Measurements from ENCODE around the gene OPRL1.

The OPRL1 gene

DNA sequence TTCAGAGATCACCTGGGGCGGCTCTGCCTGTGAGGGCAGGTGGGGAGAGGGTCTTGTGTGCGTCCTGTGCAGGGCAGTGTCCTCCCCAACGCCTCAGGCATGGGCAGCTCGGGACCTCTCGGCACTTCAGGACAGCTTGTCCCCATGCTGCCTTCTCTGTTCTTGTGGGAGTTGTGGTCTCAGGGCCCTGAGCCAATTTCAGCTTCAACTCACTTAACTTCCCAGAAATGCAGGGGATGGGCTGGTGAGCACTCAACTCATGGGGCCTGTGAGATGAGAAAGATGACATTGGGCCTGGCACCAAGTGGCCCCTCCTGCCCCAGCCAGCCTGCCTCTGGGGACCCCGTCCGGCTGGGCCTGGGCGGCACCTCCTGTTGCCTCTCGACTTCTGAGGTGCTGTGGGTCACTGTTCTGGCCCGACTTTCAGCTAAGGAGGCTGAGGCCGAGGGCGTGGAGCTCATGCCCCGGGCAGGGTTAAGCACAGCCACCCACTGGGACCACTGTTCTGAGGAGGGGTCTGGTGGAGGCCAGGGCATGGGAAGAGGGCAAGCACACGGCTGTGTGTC lies 7.3 kb upstream of the OPRL1 start:
- peak; percentile 44 for DNase-seq

DNA sequence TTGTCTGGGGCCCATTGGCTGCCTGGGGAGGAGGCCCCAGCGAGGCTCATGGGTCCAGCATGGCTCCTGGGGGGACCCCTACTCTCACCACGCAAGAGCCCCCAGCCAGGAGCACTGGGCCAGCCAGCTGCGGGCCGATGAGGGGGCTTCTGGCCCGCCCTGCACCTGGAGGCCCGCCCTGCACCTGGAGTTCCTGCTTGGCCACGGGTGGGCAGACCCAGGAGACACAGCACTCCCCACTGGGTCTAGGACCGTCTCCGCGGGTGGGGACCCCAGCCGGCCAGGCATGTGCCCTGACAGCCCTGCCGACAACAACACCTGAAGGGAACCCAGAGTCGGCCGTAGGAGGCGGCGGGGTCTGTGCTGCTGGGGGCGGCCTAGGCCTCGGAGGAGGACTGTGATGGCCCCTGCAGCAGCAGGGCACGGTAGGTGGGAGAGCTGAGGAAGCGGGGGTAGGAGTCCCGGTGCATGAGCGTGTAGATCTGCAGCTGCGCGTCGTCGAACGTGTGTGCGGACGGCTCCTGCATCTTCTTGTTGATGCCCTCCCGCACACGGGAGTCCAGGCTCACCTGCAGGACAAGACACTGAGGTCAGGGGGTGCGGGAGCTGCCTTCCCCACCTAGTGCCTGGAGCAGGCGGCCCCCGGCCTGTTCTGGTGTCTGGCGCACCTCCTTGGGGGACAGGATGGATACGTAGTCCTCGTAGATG lies 6.3 kb upstream of the OPRL1 start:
- DNase-seq = no peak

DNA sequence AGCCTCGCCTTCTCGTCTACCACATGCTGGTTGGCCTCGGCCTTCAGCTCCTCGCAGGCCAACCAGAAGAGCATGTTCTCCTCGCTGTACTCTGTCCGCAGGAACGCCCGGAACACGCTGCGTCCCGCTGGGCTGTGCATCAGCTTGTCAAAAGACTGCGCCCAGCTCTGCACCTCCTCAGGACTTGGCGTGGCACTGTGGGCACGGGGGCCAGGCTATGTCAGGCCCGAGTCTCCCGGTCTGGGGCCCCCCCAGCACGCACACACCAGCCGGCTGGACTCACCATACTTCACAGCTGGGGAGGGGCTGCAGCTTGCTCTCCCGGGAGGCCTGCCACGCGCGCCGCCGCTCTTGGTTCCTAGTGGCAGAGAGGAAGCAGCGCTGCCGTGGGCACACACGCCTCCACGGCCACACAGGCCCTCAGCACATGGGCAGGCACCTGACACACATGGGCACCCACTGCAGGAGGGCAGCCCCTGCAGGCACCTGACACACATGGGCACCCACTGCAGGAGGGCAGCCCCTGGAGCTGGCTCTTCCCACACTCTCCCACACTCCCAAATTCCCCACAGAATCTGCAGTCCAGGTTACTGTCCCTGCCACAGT lies 5.6 kb upstream of the OPRL1 start:
- no peak for DNase-seq

DNA sequence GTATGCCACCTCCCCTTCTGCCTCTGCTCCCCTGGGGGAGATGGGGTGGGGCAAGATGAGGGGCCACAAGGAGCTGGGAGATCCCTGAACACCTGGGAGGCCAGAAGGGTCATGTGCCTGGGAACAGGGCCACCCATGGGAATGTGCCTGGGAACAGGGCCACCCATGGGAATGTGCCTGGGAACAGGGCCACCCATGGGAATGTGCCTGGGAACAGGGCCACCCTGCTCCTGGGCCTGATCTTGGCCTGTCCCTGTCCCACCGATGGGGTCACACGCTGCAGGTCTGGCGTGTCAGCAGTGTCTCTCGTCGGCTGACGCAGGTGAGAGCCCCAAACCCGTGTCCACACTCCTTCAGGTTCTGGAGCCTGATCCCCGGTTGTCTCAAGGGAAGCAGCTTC lies 4.9 kb upstream of the OPRL1 start:
- DNase-seq = no peak

DNA sequence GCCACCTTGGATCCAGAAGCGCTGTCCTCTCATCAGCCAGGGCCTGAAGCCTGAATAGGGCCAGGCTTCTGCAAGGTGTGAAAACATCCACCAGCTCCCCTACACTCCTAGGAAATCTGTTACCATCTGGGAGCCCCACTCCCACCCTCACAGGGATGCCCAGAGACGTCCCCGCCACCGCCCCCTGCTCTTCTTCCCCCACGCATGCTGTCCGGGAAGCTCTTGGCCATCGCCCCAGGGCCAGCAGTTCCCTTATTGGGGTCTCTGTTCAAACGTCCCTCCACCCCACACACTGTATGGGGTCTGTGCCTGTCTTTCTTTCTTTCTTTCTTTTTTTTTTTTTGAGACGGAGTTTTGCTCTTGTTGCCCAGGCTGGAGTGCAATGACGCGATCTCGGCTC lies 4.3 kb upstream of the OPRL1 start:
- no peak for DNase-seq

DNA sequence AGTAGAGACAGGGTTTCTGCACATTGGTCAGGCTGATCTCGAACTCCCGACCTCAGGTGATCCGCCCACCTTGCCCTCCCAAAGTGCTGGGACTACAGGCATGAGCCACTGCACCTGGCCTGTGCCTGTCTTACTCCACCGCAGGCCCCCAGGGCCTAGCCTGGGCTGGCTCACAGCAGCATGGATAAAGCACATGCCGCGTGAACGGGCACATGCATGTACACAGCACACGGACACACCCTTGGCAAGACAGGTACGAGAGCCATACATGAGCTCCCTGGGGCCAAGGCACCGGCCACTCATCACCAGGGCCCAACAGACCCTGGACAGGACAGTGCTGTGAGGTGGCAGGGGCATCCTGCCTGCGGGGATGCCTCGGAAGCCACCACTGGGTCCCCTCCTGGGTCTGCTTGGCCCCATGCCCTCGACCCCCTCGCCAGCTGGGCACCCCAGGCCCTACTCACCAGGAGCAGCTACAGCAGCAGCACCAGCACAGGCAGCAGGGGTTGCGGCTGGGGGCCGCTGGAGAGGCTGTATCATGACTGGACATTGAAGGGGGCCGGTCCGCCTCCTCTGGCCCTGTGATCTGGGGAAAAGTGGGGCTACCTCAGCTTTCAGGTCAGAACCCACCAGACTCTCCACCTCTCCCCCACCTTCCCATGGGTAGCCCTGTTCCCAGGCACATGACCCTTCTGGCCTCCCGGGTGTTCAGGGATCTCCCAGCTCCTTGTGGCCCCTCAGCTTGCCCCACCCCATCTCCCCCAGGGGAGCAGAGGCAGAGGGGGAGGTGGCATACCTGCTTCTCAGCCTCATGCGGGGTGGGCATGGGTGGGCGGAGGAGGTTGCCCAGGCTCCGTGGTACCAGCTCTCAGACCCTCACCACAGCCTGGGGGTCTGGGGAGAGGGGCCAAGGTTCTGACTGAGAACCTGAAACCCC lies 3.6 kb upstream of the OPRL1 start:
- DNase-seq = no peak

DNA sequence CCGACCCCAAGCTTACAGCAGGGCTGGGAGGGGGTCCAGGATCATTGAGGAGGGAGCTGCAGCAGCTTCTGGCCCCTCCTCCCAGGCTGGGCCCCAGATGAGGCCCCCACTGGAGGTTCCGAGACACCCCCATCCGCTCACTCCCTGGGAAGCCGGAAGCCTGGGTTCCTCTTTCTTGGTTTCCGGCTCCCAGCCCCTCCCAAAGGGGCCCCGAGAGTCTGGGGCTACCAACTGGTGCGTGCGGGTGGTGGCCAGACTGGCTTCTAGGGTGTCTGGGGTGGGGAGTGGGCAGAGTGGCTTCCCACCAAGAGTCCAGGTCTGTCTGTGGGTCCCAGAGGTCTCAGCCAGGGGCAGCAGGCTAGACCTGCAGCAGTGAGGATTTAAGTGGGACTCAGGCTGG lies 2.8 kb upstream of the OPRL1 start:
- DNase-seq = peak; percentile 76

DNA sequence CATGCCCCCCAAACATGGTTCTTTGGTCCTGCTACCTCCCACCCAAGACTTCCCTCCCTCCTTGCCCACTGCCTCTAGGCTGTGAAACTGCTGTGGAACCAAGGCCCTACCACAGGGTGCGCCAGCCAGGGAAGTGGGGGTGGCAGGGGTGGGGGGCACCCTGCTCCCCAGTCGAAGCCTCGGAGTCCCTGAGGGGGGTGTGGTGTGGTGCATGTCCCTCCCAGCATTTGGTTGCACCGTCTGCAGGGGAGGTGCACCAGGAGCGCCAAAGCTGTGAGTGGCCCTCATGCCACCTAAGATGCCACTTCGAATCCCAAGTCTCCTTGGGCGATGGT lies 2.4 kb upstream of the OPRL1 start:
- no peak for DNase-seq

DNA sequence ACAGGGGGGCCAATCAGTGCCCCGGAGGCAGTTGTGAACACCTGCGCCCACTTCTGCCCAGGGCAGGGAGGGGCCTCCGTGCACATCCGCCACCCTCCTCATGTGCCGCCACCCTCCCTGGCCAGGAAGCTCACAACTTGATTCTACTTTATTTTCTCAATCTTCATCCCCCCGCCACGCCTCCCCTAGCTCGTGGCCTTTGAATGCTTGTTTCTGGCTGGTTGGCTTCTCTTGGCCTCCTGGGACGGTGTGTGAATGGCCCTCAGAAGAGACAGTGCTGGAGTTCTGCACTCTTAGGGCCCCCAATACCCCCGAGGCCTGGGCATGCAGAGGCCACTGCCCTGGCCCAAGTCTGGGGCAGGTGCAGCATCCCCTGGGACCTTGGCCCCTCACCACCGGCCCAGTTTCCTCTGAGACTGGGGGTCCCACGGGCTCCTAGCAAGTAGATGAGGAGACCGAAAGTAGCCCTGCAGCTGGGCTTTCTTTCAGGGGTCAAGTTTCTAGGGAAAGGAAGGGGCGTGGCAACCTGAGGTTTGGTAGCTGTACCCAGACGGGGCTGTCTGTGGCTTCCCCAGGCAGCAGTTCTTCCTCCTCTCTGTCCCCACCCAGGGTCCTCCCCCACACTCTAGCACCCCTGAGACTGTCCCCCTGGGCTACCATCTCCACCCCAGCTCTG lies 1.9 kb upstream of the OPRL1 start:
- peak; percentile 79 for DNase-seq

DNA sequence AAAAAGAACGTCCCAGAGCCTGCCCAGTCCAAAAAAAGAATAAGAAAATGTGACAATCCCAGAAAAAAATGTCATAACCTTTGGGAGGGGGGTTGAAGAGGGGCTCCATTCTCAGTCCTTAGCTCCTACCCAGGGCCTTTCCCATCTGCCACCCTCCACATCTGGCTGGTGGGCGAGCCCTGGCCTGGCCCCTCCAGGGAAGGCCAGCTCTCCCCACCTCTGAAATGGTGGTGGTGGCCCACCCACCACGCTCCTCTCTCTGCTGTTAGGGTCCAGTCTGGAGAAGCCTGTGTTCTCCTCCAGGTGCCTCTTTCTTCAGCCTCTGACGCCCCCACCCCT lies 979 bp upstream of the OPRL1 start:
- no peak for DNase-seq

DNA sequence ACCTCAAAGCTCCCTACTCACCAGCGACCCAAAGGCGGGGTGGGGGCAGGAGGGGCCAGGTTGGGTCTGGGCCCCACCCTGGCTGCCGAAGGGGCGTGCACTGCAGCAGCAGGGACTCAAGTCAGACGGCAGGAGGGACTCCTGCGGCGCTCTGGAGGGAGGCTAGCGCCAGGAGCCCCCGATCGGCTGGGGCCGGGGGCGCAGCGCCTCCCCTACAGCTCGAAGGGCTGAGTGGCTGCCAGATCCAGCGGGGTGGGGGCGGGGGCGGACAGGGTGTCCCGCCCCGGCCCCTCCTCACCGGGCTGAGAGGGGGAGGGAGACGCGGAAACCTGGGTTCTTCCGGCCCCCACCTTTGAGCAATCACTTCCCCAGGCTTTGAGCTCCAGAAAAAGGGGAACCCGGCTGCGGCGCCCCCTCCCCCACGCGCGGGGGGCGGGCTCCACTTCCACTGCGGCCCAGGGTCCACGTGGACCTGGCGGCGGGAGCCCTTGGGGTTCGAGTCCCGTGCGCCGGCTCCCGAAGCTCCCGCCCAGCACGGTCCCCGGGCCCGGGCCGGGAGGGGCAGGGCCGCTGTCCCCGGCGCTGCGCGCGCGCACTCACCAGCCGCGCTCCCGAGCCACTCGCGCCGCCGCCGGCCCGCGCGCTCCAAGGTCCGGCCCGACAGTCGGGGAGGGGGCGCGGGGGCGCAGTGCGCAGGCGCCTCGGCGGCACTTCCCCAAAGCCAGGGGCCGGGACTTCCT lies 439 bp upstream of the OPRL1 start, which contains the start of gene RGS19:
Gene RGS19 (minus strand): TSS at position 246 of the 740 bp plus-strand sequence. CDS start 2,632 bp downstream, outside the sequence.
- peak; percentile 73 for DNase-seq

DNA sequence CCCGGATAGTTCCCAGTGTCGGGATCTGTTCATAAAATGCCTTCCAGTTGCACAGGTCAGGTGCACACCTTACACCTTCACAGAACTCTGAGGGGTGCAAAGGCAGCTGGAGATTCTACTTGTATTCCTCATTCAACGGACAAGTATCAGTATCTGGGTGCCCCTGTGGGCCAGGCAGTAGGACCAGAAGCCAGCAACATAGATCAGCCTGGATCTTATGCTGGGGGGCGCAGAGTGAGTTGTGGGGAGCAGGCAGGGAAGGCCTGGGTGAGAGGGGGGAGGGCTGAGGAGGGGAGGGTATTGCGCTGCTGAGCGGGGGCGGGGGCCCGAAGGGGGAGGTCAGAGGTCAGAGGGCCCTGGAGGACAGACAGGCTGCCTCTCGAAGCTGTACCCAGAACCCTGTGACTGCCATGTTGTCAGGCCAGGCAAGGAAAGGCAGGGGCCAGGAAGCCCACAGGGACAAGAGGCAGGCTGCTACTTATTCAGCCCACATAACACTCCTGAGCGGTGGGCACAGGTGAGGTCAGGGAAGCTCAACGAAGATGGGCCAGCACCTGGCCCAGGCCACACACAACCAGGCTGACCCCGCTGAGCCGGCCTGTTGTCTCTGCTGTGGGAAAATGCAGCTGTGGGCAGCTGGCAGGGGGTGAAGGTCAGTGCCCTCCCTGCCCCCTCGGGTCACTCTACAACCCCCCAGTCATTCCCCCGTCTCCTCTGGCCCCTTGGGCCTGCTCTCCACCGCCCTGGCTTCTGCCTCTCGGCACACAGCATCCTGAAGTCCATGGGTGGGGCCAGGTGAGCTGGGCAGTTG lies 1.1 kb downstream of the OPRL1 start:
- no peak for DNase-seq

DNA sequence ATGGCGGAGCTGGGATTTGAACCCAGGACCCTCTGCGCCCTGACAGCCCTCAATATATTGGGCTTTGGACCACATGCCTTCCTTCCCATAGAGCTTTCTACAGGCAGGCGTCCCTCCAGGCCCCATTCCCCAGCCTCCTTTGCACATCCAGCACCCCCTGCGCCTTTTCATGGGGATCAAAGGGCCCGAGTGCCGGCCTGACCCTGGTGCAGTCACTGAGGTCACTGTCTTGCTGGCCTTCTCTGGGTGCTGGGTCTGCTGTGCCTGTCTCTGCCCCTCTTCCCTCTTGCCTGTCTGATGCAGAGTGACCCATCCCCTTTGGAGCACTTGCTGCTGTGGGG lies 1.7 kb downstream of the OPRL1 start:
- no peak for DNase-seq

DNA sequence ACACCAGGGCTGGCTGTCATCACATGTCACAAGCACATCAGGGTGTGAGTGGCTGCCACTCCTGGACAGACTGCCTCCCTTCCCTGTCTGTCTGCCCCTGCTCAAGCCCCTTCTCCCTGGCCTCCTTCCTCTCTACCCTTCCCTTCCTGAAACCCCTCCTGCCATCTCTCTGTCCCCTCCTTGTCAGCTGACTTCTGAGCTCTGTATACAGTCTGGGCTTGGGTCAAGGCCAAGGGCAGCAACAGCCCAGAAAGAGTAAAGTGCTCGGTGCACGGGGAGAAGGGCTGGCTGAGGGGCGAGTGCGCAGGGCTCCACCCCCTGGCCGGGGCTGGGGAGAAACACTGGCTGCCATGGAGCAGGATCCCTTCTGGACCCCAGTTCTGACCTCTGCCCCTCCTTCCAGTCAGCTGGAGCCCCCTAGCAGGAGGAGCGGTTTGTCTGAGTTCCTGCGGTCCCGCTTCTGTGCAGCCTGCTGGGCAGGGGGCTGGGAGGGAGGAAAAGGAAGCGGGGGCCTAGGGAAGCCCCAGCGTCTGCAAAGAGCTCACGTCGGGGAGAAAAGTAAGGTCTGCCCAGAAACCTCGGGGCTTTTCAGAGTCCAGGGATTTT lies 2.3 kb downstream of the OPRL1 start:
- DNase-seq = no peak

DNA sequence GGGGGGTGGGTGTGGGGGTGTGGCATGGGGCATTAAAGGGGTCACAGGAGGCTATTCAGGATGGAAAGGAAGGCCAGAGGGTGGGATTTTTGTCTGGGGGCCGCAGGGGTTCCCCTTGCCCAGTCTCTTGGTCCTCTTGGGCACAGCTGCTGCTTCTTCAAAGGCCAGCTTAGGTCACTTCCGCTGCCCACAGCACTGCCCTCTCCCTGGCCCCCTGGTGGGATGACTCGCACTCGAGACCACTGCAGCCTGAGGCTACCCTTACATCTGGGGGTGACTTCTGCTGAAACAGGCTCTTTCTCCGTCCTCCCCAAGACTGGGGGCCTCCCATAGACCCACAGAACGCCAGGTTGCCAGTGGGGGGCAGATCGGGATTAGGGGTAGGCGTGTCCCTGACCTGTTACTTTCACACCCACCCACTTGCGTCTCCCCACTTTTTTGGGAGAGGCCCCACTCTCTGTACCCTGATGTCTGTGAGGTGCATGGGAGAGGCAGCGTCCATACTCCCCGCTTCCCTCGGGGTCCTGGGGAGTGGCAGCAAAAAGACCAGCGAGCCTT lies 3.0 kb downstream of the OPRL1 start:
- no peak for DNase-seq

DNA sequence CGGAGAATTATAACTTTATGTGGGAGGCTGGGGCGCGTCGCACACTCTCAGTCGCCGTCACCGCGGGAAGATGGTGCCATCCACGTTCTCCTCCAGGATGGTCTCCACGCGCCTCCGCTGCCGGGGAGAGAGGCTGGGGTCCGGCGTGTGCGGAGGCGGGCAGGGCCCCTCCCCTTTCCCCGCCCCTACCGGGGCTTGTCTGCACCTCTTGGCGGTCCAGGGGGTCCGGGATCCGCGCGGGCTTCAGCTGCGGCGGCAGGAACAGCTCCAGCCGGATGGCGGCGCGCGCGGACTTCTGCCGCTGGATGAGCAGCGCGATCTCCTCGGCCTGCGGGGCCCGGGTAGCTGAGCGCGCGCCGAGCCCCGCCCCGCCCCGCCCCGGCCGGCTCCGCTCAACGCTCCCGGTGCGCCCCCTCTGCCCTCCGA lies 3.5 kb downstream of the OPRL1 start:
- DNase-seq = peak; percentile 77

DNA sequence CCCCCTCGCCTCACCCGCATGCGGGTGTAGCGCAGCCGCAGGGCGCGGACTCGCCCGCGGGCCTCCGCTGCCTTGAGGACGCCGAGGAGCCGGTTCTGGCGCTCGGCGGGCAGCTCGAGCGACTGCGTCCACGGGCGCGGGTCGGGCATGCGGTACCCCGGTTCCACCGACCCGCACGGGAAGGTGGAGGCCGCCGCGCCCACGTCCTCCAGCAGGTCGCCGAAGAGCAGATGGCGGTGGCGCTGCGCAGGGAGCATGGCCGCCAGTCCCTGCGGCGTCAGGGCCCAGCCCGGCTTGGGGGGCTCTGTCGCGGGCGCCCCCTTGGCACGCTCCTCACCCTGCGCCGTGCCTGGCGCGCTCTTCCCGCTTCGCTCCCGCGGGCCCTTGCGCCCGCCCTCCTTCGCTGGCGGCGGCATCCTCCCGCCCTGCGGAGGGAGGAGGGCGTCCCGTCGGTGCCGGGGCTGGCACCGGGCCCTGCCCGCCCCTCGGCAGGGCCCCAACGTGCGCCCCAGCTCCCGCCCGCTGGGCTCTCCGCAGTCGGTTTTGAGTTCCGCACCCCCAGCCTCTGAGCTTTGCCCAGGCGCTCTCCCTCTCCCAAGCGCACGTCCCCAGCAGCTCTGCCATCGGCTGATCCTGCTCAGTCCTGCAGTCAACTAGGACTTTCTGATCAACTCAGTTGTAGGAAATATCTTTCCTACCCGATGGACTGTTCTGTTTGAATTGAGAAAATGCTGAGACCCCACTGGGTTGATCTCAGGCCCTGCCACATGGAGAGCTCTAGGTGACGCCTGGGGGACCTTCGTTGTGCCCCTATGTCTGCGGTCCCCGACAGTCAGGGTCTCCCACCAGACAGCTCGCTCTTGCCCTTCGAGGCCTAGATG lies 4.2 kb downstream of the OPRL1 start, which contains the start of gene LKAAEAR1:
Gene LKAAEAR1 (minus strand): TSS at position 595 of the 881 bp plus-strand sequence. CDS start 179 bp downstream, at position 416.
- no peak for DNase-seq

DNA sequence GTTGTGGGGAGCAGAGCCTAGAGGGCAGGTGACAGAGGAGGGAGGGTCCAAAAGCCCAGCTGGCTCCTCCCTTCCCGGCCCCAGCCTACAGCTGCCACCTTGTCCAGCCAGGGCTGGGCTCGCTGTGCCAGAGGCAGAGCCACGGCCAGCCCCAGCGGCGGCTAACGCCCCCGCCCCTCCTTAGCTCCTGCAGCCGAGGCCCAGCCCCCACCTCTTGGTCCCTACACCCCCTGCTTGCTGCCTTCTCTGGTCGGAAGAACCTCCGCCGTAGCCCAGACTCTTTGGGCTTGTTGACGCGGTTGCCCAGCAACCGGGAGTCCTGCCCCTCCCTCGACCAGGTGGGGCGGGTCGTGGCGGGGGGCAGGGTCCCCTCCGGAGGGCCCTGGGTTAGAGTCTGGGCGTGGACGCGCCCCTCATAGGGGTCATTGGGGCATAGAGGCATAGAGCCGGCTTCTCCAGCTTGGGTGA lies 4.8 kb downstream of the OPRL1 start:
- DNase-seq = no peak

DNA sequence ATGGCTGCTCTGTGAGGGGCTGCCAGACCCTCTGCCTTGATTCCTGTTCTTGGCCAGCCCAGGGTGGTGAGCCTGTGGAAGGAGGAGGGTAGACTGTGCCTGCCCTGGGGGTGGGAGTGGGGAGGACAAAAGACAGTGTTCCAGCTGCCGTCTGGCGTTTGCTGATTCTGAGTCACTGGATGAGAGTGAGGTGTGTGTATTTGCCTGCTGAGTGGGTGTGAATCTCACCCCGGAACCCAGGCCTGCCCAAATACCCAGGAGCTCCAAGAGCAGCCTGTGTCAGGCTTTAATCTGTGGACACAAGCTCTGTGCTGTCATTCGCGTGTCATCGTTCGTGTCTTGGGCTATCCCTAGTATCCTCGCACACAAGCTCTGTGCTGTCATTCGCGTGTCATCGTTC lies 6.9 kb downstream of the OPRL1 start:
- DNase-seq = no peak
